Spleen (tissue), 7 donors: ENCODE measurements around the gene COQ10A.

Experiments
- POLR2A ChIP-seq, 3 donors: fragments of 450-650 bp; IDR thresholded peaks; one replicate each; pipeline ENCODE4 v1.5.1; 2017; ENCODE audit warnings: antibody characterized with exemption in 3 of 3, mild to moderate bottlenecking in 1 of 3
- POLR2AphosphoS5 ChIP-seq, 3 donors: sonication (generic); formaldehyde crosslinking; IDR thresholded peaks; one replicate each; pipeline ENCODE4 v1.5.1; 2017; ENCODE audit warnings: antibody characterized with exemption in 3 of 3
- TF ChIP-seq, protein P1 (sequence below), 11 experiments: fragments of 200-600 bp in 7 of 11; fragments of 450-650 bp in 4 of 11; sonication (generic) in 4 of 11; IDR thresholded peaks in 8 of 11; conservative IDR thresholded peaks in 3 of 11; 1 replicate in 7 of 11; 2 replicates in 4 of 11; pipeline versions ENCODE4 v1.4.0 to v1.8.0; 2016 to 2021; ENCODE audit warnings: antibody characterized with exemption in 11 of 11, inconsistent platforms in 4 of 11, mild to moderate bottlenecking in 1 of 11
- donor health status: DM: no; HTN: no; CAD: no; lungs with moderate emphysema.
- donor health status: DM: no; HTN: no; CAD: no.
- donor health status: DM: no; HTN: no; CAD: no.

DNA sequence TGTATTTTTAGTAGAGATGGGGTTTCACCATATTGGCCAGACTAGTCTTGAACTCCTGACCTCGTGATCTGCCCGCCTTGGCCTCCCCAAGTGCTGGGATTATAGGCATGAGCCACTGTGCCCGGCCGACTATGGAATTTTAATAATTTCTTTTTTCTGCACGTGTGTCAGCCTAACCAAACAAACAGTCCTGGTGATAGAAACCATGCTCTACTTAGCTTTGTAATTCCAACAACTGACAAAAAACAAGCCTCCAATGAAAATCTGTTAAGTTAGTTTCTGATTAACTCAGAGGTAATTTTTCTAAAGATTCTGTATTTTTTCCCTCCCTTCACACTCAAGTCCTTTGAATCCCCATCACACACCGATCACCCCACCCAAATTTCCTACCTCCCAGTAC lies 15.3 kb downstream of the COQ10A start:
- TF ChIP-seq, protein P1, sequence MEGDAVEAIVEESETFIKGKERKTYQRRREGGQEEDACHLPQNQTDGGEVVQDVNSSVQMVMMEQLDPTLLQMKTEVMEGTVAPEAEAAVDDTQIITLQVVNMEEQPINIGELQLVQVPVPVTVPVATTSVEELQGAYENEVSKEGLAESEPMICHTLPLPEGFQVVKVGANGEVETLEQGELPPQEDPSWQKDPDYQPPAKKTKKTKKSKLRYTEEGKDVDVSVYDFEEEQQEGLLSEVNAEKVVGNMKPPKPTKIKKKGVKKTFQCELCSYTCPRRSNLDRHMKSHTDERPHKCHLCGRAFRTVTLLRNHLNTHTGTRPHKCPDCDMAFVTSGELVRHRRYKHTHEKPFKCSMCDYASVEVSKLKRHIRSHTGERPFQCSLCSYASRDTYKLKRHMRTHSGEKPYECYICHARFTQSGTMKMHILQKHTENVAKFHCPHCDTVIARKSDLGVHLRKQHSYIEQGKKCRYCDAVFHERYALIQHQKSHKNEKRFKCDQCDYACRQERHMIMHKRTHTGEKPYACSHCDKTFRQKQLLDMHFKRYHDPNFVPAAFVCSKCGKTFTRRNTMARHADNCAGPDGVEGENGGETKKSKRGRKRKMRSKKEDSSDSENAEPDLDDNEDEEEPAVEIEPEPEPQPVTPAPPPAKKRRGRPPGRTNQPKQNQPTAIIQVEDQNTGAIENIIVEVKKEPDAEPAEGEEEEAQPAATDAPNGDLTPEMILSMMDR (IDR thresholded peaks at IDR 0.05 in 8 of 11, conservative IDR thresholded peaks at IDR 0.05 in 3 of 11): no peak
- TF ChIP-seq POLR2AphosphoS5 (IDR thresholded peaks at IDR 0.05) (no peak), POLR2A (IDR thresholded peaks at IDR 0.05) (no peak)
